DOHH2 (cell line): ENCODE data around the gene SCYL1.

Experiments used
- H3F3A ChIP-seq: fragments of 200-600 bp; sonication (generic), shearing (Covaris generic); 2 replicates; pipeline ENCODE4 v1.6.0; 2016; ENCODE audit warnings: antibody characterized with exemption, mild to moderate bottlenecking; ENCODE audit not compliant: control insufficient read depth, insufficient read depth
- H3K27ac ChIP-seq: fragments of 200-600 bp; sonication (generic); 2 replicates; pipeline ENCODE4 v1.5.1; 2014; ENCODE audit warnings: low read depth, mild to moderate bottlenecking, low read length, moderate library complexity
- H3K27me3 ChIP-seq: fragments of 200-600 bp; sonication (generic); 2 replicates; pipeline ENCODE4 v1.6.1; 2014; ENCODE audit warnings: mild to moderate bottlenecking, low read length, mixed read lengths; ENCODE audit not compliant: control insufficient read depth
- H3K36me3 ChIP-seq: fragments of 200-600 bp; sonication (generic); 2 replicates; pipeline ENCODE4 v1.6.1; 2014; ENCODE audit warnings: mild to moderate bottlenecking, low read length, moderate library complexity, mixed read lengths; ENCODE audit not compliant: control insufficient read depth
- H3K4me1 ChIP-seq: fragments of 200-600 bp; sonication (generic); 2 replicates; pipeline ENCODE4 v1.6.1; 2014; ENCODE audit warnings: mild to moderate bottlenecking, low read length, mixed read lengths; ENCODE audit not compliant: control insufficient read depth
- H3K4me2 ChIP-seq: fragments of 200-600 bp; sonication (generic); 2 replicates; pipeline ENCODE4 v1.6.0; 2014; ENCODE audit warnings: mild to moderate bottlenecking, low read length, moderate library complexity
- H3K4me3 ChIP-seq: fragments of 200-600 bp; sonication (generic); 2 replicates; pipeline ENCODE4 v1.5.1; 2014; ENCODE audit warnings: mild to moderate bottlenecking, low read length, mixed read lengths
- H3K79me2 ChIP-seq: fragments of 200-600 bp; sonication (generic); 2 replicates; pipeline ENCODE4 v1.6.1; 2014; ENCODE audit warnings: mild to moderate bottlenecking, low read length, mixed read lengths; ENCODE audit not compliant: control insufficient read depth
- H3K9me2 ChIP-seq: fragments of 200-600 bp; sonication (generic); replicated peaks from 2 replicates; pipeline ENCODE4 v1.6.1; 2014; ENCODE audit warnings: mild to moderate bottlenecking, low read length, mixed read lengths; ENCODE audit not compliant: control insufficient read depth
- H3K9me3 ChIP-seq: fragments of 200-600 bp; sonication (generic); 2 replicates; pipeline ENCODE4 v1.6.1; 2014; ENCODE audit warnings: antibody characterized with exemption, low read length, mixed read lengths; ENCODE audit not compliant: control insufficient read depth, insufficient read depth
- H4K20me1 ChIP-seq: fragments of 200-600 bp; sonication (generic); 2 replicates; pipeline ENCODE4 v1.6.0; 2014; ENCODE audit warnings: low read depth, mild to moderate bottlenecking, antibody characterized with exemption, low read length, moderate library complexity; ENCODE audit not compliant: control insufficient read depth, insufficient read depth
- EZH2phosphoT487 ChIP-seq: fragments of 200-600 bp; sonication (generic); IDR thresholded peaks from 2 replicates; pipeline ENCODE4 v1.6.1; 2017; ENCODE audit warnings: borderline replicate concordance, mild to moderate bottlenecking, antibody characterized with exemption, low read length, moderate library complexity, mixed read lengths
- TF ChIP-seq, protein P1 (sequence below): fragments of 200-600 bp; sonication (generic); IDR thresholded peaks from one replicate; pipeline ENCODE4 v1.5.1; 2014; ENCODE audit warnings: antibody characterized with exemption, mild to moderate bottlenecking, low read depth, low read length; ENCODE audit not compliant: poor library complexity, severe bottlenecking

Gene SCYL1

DNA sequence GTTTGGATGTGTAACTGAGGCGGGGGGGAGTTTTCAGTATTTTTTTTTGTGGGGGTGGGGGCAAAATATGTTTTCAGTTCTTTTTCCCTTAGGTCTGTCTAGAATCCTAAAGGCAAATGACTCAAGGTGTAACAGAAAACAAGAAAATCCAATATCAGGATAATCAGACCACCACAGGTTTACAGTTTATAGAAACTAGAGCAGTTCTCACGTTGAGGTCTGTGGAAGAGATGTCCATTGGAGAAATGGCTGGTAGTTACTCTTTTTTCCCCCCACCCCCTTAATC lies 23.8 kb upstream of the SCYL1 start:
- peaks cover 48% of the 10 kb centered on the region for H4K20me1 ChIP-seq
- H3K27ac ChIP-seq = peak overlapping the region; percentile 99
- no peaks in the 10 kb centered on the region for H3K9me3 ChIP-seq
- peak overlapping the region; percentile 85 for H3K4me3 ChIP-seq
- peaks cover 81% of the 10 kb centered on the region for H3F3A ChIP-seq
- peaks cover 77% of the 10 kb centered on the region for H3K36me3 ChIP-seq
- peak overlapping the region; percentile 92 for H3K4me2 ChIP-seq
- H3K79me2 ChIP-seq = peaks cover 93% of the 10 kb centered on the region
- TF ChIP-seq, protein P1, sequence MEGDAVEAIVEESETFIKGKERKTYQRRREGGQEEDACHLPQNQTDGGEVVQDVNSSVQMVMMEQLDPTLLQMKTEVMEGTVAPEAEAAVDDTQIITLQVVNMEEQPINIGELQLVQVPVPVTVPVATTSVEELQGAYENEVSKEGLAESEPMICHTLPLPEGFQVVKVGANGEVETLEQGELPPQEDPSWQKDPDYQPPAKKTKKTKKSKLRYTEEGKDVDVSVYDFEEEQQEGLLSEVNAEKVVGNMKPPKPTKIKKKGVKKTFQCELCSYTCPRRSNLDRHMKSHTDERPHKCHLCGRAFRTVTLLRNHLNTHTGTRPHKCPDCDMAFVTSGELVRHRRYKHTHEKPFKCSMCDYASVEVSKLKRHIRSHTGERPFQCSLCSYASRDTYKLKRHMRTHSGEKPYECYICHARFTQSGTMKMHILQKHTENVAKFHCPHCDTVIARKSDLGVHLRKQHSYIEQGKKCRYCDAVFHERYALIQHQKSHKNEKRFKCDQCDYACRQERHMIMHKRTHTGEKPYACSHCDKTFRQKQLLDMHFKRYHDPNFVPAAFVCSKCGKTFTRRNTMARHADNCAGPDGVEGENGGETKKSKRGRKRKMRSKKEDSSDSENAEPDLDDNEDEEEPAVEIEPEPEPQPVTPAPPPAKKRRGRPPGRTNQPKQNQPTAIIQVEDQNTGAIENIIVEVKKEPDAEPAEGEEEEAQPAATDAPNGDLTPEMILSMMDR = no peak
- no peak for TF ChIP-seq EZH2phosphoT487
- H3K4me1 ChIP-seq = peaks cover 60% of the 10 kb centered on the region
- no peaks in the 10 kb centered on the region for H3K9me2 ChIP-seq
- no peaks in the 10 kb centered on the region for H3K27me3 ChIP-seq

DNA sequence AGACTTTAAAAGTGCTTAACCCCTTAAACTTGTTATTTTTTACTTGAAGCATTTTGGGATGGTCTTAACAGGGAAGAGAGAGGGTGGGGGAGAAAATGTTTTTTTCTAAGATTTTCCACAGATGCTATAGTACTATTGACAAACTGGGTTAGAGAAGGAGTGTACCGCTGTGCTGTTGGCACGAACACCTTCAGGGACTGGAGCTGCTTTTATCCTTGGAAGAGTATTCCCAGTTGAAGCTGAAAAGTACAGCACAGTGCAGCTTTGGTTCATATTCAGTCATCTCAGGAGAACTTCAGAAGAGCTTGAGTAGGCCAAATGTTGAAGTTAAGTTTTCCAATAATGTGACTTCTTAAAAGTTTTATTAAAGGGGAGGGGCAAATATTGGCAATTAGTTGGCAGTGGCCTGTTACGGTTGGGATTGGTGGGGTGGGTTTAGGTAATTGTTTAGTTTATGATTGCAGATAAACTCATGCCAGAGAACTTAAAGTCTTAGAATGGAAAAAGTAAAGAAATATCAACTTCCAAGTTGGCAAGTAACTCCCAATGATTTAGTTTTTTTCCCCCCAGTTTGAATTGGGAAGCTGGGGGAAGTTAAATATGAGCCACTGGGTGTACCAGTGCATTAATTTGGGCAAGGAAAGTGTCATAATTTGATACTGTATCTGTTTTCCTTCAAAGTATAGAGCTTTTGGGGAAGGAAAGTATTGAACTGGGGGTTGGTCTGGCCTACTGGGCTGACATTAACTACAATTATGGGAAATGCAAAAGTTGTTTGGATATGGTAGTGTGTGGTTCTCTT lies 23.2 kb upstream of the SCYL1 start:
- Histone ChIP-seq H3K4me2 (peak overlapping the region; percentile 92), H3K9me3 (no peaks in the 10 kb centered on the region), H3K9me2 (no peaks in the 10 kb centered on the region), H4K20me1 (peaks cover 48% of the 10 kb centered on the region), H3K27ac (peak overlapping the region; percentile 99), H3K4me1 (peaks cover 60% of the 10 kb centered on the region), H3K79me2 (peaks cover 92% of the 10 kb centered on the region), H3K27me3 (no peaks in the 10 kb centered on the region), H3F3A (peaks cover 87% of the 10 kb centered on the region), H3K4me3 (peak overlapping the region; percentile 85), H3K36me3 (peaks cover 83% of the 10 kb centered on the region)
- TF ChIP-seq, protein P1 = no peak
- TF ChIP-seq EZH2phosphoT487 = no peak

DNA sequence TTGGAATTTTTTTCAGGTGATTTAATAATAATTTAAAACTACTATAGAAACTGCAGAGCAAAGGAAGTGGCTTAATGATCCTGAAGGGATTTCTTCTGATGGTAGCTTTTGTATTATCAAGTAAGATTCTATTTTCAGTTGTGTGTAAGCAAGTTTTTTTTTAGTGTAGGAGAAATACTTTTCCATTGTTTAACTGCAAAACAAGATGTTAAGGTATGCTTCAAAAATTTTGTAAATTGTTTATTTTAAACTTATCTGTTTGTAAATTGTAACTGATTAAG lies 22.7 kb upstream of the SCYL1 start:
- H3K36me3 ChIP-seq = peaks cover 84% of the 10 kb centered on the region
- H4K20me1 ChIP-seq = peaks cover 48% of the 10 kb centered on the region
- no peaks in the 10 kb centered on the region for H3K9me3 ChIP-seq
- H3K79me2 ChIP-seq = peaks cover 87% of the 10 kb centered on the region
- H3K27me3 ChIP-seq = no peaks in the 10 kb centered on the region
- peak overlapping the region; percentile 99; the same call in 1 of the 2 replicates for H3K27ac ChIP-seq
- H3K4me1 ChIP-seq = peaks cover 60% of the 10 kb centered on the region
- H3K4me2 ChIP-seq = peak overlapping the region; percentile 92
- TF ChIP-seq, protein P1 = no peak
- no peak for TF ChIP-seq EZH2phosphoT487
- peak overlapping the region; percentile 85 for H3K4me3 ChIP-seq
- peaks cover 92% of the 10 kb centered on the region for H3F3A ChIP-seq
- no peaks in the 10 kb centered on the region for H3K9me2 ChIP-seq
